SK-N-SH (cell line): ENCODE measurements around the gene RFX1.

Source experiments
- CHD2 ChIP-seq: fragments of 150-350 bp; IDR thresholded peaks from 2 replicates; pipeline ENCODE4 v1.6.1; 2018; ENCODE audit warnings: low read length; ENCODE audit not compliant: partially characterized antibody
- EZH2phosphoT487 ChIP-seq: fragments of 200-600 bp; sonication (generic); IDR thresholded peaks from 2 replicates; pipeline ENCODE4 v1.6.1; 2017; ENCODE audit warnings: low read depth, mixed run types, mild to moderate bottlenecking, antibody characterized with exemption, moderate library complexity, borderline replicate concordance
- FOXM1 ChIP-seq: IDR thresholded peaks from 2 replicates; pipeline ENCODE4 v1.4.0; 2012; ENCODE audit warnings: low read depth, mild to moderate bottlenecking
- GATA2 ChIP-seq: sonication (generic); formaldehyde crosslinking; IDR thresholded peaks from 2 replicates; pipeline ENCODE4 v1.5.0; 2020; ENCODE audit warnings: mild to moderate bottlenecking, missing genetic modification reagents
- SIN3A ChIP-seq: IDR thresholded peaks from 2 replicates; pipeline ENCODE4 v1.6.1; 2012; ENCODE audit warnings: low read depth, mild to moderate bottlenecking, low read length, moderate library complexity, borderline replicate concordance
- TAF1 ChIP-seq: IDR thresholded peaks from 2 replicates; pipeline ENCODE4 v1.6.1; 2012; ENCODE audit warnings: low read depth, mild to moderate bottlenecking, low read length, moderate library complexity, borderline replicate concordance
- TCF12 ChIP-seq: IDR thresholded peaks from 2 replicates; pipeline ENCODE4 v1.4.0; 2012
- TF ChIP-seq, protein P1 (sequence below): IDR thresholded peaks from 2 replicates; pipeline ENCODE4 v1.6.1; 2012; ENCODE audit warnings: mild to moderate bottlenecking, low read depth, low read length, moderate library complexity
- TF ChIP-seq, protein P2 (sequence below): fragments of 200-600 bp; sonication (generic); IDR thresholded peaks from 2 replicates; pipeline ENCODE4 v1.6.1; 2017; ENCODE audit warnings: antibody characterized with exemption, mild to moderate bottlenecking, moderate library complexity
- TF ChIP-seq, protein P3 (sequence below): fragments of 150-350 bp; IDR thresholded peaks from 2 replicates; pipeline ENCODE4 v1.6.1; 2017; ENCODE audit warnings: antibody characterized with exemption, low read length, low read depth, borderline replicate concordance

DNA sequence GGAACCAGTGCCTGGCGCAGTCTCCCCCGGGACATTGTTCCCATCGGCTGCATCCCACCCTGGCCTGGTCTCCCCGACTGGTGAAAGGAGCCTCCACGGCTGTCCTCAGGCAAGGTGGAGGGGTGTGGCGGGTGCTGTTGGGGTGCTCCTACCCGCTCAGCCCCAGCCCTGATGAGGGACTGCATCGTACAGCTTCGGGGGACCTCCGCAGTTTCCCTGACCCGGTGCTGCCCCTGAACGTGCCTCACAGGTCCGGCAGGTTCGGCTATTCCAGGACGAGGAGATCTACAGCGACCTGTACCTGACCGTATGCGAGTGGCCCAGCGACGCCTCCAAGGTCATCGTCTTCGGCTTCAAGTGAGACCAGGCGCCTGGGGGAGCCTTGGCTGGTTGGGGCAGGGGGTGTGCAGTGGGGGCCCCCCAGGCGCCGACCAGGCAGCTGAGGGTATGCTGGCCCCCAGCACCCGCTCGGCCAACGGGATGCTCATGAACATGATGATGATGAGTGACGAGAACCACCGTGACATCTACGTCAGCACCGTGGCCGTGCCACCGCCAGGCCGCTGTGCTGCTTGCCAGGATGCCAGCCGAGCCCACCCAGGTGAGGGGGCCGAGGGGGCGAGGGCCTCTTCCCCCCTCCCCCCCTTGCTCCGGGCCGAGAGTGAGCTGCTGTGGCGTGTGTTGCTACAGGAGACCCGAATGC lies 50.3 kb downstream of the RFX1 start:
- TF ChIP-seq TAF1 (no peak), EZH2phosphoT487 (no peak), SIN3A (no peak), TCF12 (no peak), GATA2 (CRISPR knock-in tag) (no peak), FOXM1 (no peak), CHD2 (no peak)
- TF ChIP-seq, protein P1, sequence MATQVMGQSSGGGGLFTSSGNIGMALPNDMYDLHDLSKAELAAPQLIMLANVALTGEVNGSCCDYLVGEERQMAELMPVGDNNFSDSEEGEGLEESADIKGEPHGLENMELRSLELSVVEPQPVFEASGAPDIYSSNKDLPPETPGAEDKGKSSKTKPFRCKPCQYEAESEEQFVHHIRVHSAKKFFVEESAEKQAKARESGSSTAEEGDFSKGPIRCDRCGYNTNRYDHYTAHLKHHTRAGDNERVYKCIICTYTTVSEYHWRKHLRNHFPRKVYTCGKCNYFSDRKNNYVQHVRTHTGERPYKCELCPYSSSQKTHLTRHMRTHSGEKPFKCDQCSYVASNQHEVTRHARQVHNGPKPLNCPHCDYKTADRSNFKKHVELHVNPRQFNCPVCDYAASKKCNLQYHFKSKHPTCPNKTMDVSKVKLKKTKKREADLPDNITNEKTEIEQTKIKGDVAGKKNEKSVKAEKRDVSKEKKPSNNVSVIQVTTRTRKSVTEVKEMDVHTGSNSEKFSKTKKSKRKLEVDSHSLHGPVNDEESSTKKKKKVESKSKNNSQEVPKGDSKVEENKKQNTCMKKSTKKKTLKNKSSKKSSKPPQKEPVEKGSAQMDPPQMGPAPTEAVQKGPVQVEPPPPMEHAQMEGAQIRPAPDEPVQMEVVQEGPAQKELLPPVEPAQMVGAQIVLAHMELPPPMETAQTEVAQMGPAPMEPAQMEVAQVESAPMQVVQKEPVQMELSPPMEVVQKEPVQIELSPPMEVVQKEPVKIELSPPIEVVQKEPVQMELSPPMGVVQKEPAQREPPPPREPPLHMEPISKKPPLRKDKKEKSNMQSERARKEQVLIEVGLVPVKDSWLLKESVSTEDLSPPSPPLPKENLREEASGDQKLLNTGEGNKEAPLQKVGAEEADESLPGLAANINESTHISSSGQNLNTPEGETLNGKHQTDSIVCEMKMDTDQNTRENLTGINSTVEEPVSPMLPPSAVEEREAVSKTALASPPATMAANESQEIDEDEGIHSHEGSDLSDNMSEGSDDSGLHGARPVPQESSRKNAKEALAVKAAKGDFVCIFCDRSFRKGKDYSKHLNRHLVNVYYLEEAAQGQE, result no peak
- TF ChIP-seq, protein P2, sequence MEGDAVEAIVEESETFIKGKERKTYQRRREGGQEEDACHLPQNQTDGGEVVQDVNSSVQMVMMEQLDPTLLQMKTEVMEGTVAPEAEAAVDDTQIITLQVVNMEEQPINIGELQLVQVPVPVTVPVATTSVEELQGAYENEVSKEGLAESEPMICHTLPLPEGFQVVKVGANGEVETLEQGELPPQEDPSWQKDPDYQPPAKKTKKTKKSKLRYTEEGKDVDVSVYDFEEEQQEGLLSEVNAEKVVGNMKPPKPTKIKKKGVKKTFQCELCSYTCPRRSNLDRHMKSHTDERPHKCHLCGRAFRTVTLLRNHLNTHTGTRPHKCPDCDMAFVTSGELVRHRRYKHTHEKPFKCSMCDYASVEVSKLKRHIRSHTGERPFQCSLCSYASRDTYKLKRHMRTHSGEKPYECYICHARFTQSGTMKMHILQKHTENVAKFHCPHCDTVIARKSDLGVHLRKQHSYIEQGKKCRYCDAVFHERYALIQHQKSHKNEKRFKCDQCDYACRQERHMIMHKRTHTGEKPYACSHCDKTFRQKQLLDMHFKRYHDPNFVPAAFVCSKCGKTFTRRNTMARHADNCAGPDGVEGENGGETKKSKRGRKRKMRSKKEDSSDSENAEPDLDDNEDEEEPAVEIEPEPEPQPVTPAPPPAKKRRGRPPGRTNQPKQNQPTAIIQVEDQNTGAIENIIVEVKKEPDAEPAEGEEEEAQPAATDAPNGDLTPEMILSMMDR, result no peak
- TF ChIP-seq, protein P3, sequence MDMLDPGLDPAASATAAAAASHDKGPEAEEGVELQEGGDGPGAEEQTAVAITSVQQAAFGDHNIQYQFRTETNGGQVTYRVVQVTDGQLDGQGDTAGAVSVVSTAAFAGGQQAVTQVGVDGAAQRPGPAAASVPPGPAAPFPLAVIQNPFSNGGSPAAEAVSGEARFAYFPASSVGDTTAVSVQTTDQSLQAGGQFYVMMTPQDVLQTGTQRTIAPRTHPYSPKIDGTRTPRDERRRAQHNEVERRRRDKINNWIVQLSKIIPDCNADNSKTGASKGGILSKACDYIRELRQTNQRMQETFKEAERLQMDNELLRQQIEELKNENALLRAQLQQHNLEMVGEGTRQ, result no peak
